Astrocyte (in vitro differentiated cells and primary cell): ENCODE measurements around the gene EML1. TPM values are rescaled to one million over a fixed set of nuclear protein-coding genes. Genes with fewer than 3 reads are reported as not detected.

Source experiments
- DNase-seq: peaks from one replicate; pipeline ENCODE4 v3.0.0-alpha.2; 2010; ENCODE audit warnings: low read depth
- FAIRE-seq: peaks from 2 replicates; lab custom pipeline; 2011; peaks lifted over from hg19 to GRCh38; lab: Jason Lieb, UNC
- H2AFZ ChIP-seq: 2 replicates; pipeline ENCODE4 v1.6.0; 2012; ENCODE audit warnings: low read depth, low read length, inconsistent platforms
- H3K27ac ChIP-seq: 2 replicates; pipeline ENCODE4 v1.5.1; 2011; ENCODE audit warnings: low read depth, low read length, inconsistent platforms
- H3K27me3 ChIP-seq: 2 replicates; pipeline ENCODE4 v1.6.0; 2011; ENCODE audit warnings: low read length, inconsistent platforms; ENCODE audit not compliant: insufficient read depth
- H3K36me3 ChIP-seq: 2 replicates; pipeline ENCODE4 v1.5.1; 2011; ENCODE audit warnings: low read length, inconsistent platforms; ENCODE audit not compliant: insufficient read depth
- H3K4me1 ChIP-seq: 2 replicates; pipeline ENCODE4 v1.5.1; 2011; ENCODE audit warnings: low read length, inconsistent platforms; ENCODE audit not compliant: insufficient read depth
- H3K4me2 ChIP-seq: 2 replicates; pipeline ENCODE4 v1.6.0; 2012; ENCODE audit warnings: low read length, inconsistent platforms
- H3K4me3 ChIP-seq: 2 replicates; pipeline ENCODE4 v1.5.1; 2011; ENCODE audit warnings: low read depth, mild to moderate bottlenecking, low read length, inconsistent platforms; ENCODE audit not compliant: insufficient read depth
- H3K79me2 ChIP-seq: 2 replicates; pipeline ENCODE4 v1.6.0; 2012; ENCODE audit warnings: mild to moderate bottlenecking, low read length, inconsistent platforms; ENCODE audit not compliant: insufficient read depth
- H3K9ac ChIP-seq: 2 replicates; pipeline ENCODE4 v1.6.0; 2012; ENCODE audit warnings: mild to moderate bottlenecking, low read length, inconsistent platforms
- H3K9me3 ChIP-seq: 2 replicates; pipeline ENCODE4 v1.5.1; 2012; ENCODE audit warnings: low read depth, mild to moderate bottlenecking, low read length, inconsistent platforms; ENCODE audit not compliant: insufficient read depth
- H4K20me1 ChIP-seq: 2 replicates; pipeline ENCODE4 v1.6.0; 2012; ENCODE audit warnings: low read length, inconsistent platforms; ENCODE audit not compliant: insufficient read depth
- H3K27ac Mint-ChIP-seq: one replicate; pipeline ENCODE4 v1.8.0; 2021; ENCODE audit warnings: mild to moderate bottlenecking, mixed read lengths; ENCODE audit not compliant: unreplicated experiment
- H3K27me3 Mint-ChIP-seq: one replicate; pipeline ENCODE4 v1.8.0; 2021; ENCODE audit warnings: low read depth, mixed read lengths; ENCODE audit not compliant: unreplicated experiment
- H3K36me3 Mint-ChIP-seq: one replicate; pipeline ENCODE4 v1.8.0; 2021; ENCODE audit warnings: low read depth, mixed read lengths; ENCODE audit not compliant: unreplicated experiment
- H3K4me1 Mint-ChIP-seq: one replicate; pipeline ENCODE4 v1.8.0; 2021; ENCODE audit warnings: low read depth, mixed read lengths; ENCODE audit not compliant: unreplicated experiment
- H3K4me3 Mint-ChIP-seq: one replicate; pipeline ENCODE4 v1.8.0; 2021; ENCODE audit warnings: mild to moderate bottlenecking, moderate library complexity, mixed read lengths; ENCODE audit not compliant: unreplicated experiment
- H3K9me3 Mint-ChIP-seq: one replicate; pipeline ENCODE4 v1.8.0; 2021; ENCODE audit warnings: mild to moderate bottlenecking, mixed read lengths; ENCODE audit not compliant: unreplicated experiment
- CTCF ChIP-seq: IDR thresholded peaks from 2 replicates; pipeline ENCODE4 v1.5.1; 2011; ENCODE audit warnings: low read depth, mild to moderate bottlenecking, inconsistent platforms, low read length, moderate library complexity; ENCODE audit not compliant: insufficient read depth
- EZH2 ChIP-seq: IDR thresholded peaks from 2 replicates; pipeline ENCODE4 v1.6.1; 2012; ENCODE audit warnings: mild to moderate bottlenecking, low read length, inconsistent platforms; ENCODE audit not compliant: insufficient read depth
- total RNA-seq: library from RNA; stranded (reverse); gene quantifications from 2 replicates; pipeline ENCODE4 v1.2.1, GENCODE V29; 2021

The EML1 gene
- total RNA-seq, 1 donor from 2014 or later = 17.1 TPM

GRCh38 chr14:99784508-99784907 lies 8.7 kb upstream of the EML1 start:
- Histone ChIP-seq H2AFZ (no peak overlapping the region), H3K4me3 (no peak overlapping the region), H3K27ac (no peak overlapping the region), H3K4me1 (peaks cover 1% of the 10 kb centered on the region), H3K9me3 (peaks cover 4% of the 10 kb centered on the region), H3K27me3 (no peaks in the 10 kb centered on the region), H3K9ac (no peak overlapping the region), H3K4me2 (no peak overlapping the region), H3K79me2 (no peaks in the 10 kb centered on the region), H4K20me1 (no peaks in the 10 kb centered on the region), H3K36me3 (no peaks in the 10 kb centered on the region)
- H3K4me3 Mint-ChIP-seq = no peak overlapping the region
- TF ChIP-seq EZH2 = no peak
- TF ChIP-seq CTCF = no peak
- no peak overlapping the region for H3K27ac Mint-ChIP-seq
- H3K36me3 Mint-ChIP-seq = peaks cover 3% of the 10 kb centered on the region
- peaks cover 4% of the 10 kb centered on the region for H3K4me1 Mint-ChIP-seq
- H3K9me3 Mint-ChIP-seq = no peaks in the 10 kb centered on the region
- peaks cover 25% of the 10 kb centered on the region for H3K27me3 Mint-ChIP-seq
- DNase-seq (no peak), FAIRE-seq (no peak)

GRCh38 chr14:99785426-99785825 lies 7.8 kb upstream of the EML1 start:
- Histone ChIP-seq H3K36me3 (no peaks in the 10 kb centered on the region), H3K9ac (no peak overlapping the region), H2AFZ (no peak overlapping the region), H3K79me2 (no peaks in the 10 kb centered on the region), H3K27me3 (no peaks in the 10 kb centered on the region), H4K20me1 (no peaks in the 10 kb centered on the region), H3K4me2 (no peak overlapping the region), H3K27ac (no peak overlapping the region), H3K4me1 (no peaks in the 10 kb centered on the region), H3K9me3 (no peaks in the 10 kb centered on the region), H3K4me3 (no peak overlapping the region)
- FAIRE-seq (no peak), DNase-seq (no peak)
- H3K9me3 Mint-ChIP-seq = no peaks in the 10 kb centered on the region
- H3K27me3 Mint-ChIP-seq = peaks cover 25% of the 10 kb centered on the region
- TF ChIP-seq CTCF = no peak
- no peak for TF ChIP-seq EZH2
- H3K27ac Mint-ChIP-seq = no peak overlapping the region
- peaks cover 3% of the 10 kb centered on the region for H3K36me3 Mint-ChIP-seq
- no peaks in the 10 kb centered on the region for H3K4me1 Mint-ChIP-seq
- H3K4me3 Mint-ChIP-seq = no peak overlapping the region

GRCh38 chr14:99786511-99786989 lies 6.7 kb upstream of the EML1 start:
- H3K27ac Mint-ChIP-seq = no peak overlapping the region
- H3K9ac ChIP-seq = no peak overlapping the region
- DNase-seq = no peak
- H3K9me3 Mint-ChIP-seq = no peaks in the 10 kb centered on the region
- no peaks in the 10 kb centered on the region for H3K36me3 Mint-ChIP-seq
- H3K4me2 ChIP-seq = no peak overlapping the region
- FAIRE-seq = no peak
- H3K27me3 Mint-ChIP-seq = peaks cover 25% of the 10 kb centered on the region
- no peak overlapping the region for H3K27ac ChIP-seq
- H3K36me3 ChIP-seq = no peaks in the 10 kb centered on the region
- TF ChIP-seq EZH2 = no peak
- TF ChIP-seq CTCF = no peak
- no peak overlapping the region for H3K4me3 ChIP-seq
- no peaks in the 10 kb centered on the region for H3K9me3 ChIP-seq
- no peak overlapping the region for H3K4me3 Mint-ChIP-seq
- no peaks in the 10 kb centered on the region for H3K4me1 Mint-ChIP-seq
- no peaks in the 10 kb centered on the region for H4K20me1 ChIP-seq
- H3K79me2 ChIP-seq = no peaks in the 10 kb centered on the region
- no peak overlapping the region for H2AFZ ChIP-seq
- H3K27me3 ChIP-seq = no peaks in the 10 kb centered on the region
- no peaks in the 10 kb centered on the region for H3K4me1 ChIP-seq
